Sigmoid colon (tissue), 4 donors: ENCODE results near the gene NTNG1.

Experiments
- EP300 ChIP-seq, 4 donors: sonication (generic); formaldehyde crosslinking; IDR thresholded peaks; one replicate each; pipeline ENCODE4 v1.6.1; 2017; ENCODE audit warnings: antibody characterized with exemption in 4 of 4
- POLR2AphosphoS5 ChIP-seq, 4 donors: sonication (generic); formaldehyde crosslinking; IDR thresholded peaks; one replicate each; pipeline ENCODE4 v1.6.1; 2017; ENCODE audit warnings: antibody characterized with exemption in 4 of 4
- TF ChIP-seq, protein P1 (sequence below), 4 experiments: fragments of 450-650 bp in 3 of 4; fragments of 200-600 bp in 1 of 4; IDR thresholded peaks; one replicate each; pipeline ENCODE4 v1.5.1; 2016 to 2019; ENCODE audit warnings: antibody characterized with exemption in 4 of 4, mild to moderate bottlenecking in 3 of 4, moderate library complexity in 2 of 4

DNA sequence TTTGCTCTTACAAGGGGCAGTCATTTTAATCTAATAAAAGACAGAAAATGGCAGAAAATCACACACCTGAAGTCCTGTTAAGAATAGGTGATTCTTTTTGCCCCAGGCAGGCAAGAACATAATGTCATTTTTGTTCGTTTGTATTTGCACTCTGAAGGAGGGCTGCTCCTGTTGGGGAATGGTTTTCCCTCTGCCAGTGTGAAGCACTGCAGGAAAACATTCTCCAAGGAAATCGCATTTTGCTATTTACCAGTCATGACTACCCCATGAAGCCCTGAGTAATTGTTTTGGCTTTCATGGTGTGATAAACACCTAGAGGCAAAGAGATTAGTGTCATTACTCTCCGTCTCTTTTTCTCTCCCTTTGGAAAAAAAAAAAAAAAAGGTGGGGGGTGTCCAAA, 345.5 kb downstream of the NTNG1 start:
- TF ChIP-seq POLR2AphosphoS5 (IDR thresholded peaks at IDR 0.05) (no peak), EP300 (IDR thresholded peaks at IDR 0.05) (no peak)
- TF ChIP-seq, protein P1, sequence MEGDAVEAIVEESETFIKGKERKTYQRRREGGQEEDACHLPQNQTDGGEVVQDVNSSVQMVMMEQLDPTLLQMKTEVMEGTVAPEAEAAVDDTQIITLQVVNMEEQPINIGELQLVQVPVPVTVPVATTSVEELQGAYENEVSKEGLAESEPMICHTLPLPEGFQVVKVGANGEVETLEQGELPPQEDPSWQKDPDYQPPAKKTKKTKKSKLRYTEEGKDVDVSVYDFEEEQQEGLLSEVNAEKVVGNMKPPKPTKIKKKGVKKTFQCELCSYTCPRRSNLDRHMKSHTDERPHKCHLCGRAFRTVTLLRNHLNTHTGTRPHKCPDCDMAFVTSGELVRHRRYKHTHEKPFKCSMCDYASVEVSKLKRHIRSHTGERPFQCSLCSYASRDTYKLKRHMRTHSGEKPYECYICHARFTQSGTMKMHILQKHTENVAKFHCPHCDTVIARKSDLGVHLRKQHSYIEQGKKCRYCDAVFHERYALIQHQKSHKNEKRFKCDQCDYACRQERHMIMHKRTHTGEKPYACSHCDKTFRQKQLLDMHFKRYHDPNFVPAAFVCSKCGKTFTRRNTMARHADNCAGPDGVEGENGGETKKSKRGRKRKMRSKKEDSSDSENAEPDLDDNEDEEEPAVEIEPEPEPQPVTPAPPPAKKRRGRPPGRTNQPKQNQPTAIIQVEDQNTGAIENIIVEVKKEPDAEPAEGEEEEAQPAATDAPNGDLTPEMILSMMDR (IDR thresholded peaks at IDR 0.05): no peak
